ENCODE data around the gene THOC1.

The THOC1 gene

DNA sequence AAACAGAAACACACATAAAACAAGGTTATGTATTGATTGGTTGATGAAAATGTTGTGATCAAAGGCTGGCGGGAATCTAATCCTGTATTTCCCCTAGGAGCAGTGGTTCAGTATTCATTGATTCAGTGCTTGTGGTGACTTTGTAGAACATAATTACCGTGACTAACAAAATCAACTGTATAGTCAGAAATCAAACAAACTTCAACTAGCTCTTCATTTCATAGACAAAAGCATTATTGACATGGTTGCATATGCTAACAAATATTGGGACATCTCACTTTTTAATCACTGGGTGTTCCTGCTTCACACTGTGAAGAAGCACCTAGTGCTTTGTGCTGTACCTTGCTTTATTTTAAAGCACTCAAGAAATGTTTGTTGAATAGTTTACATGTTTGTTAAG, 68.1 kb downstream of the THOC1 start:
- peaks cover 75% of the 10 kb centered on the region for H3K36me3 ChIP-seq (ENCODE audit: insufficient read depth, insufficient read length, low read length)
- H3K9me3 ChIP-seq (ENCODE audit: insufficient read depth, low read length), result no peaks in the 10 kb centered on the region
- TF ChIP-seq YY1 (IDR thresholded peaks at IDR 0.05; ENCODE audit: insufficient read depth, insufficient read length) (no peak), SUZ12 (IDR thresholded peaks at IDR 0.05; ENCODE audit: extremely low read depth, insufficient read depth, insufficient read length) (no peak), ZNF274 (IDR thresholded peaks at IDR 0.05; ENCODE audit: low read depth, low read length) (no peak)
- no peak overlapping the region for H3K9ac ChIP-seq (ENCODE audit: insufficient read length, low read depth)
- no peaks in the 10 kb centered on the region for H3K27me3 ChIP-seq (ENCODE audit: insufficient read depth, insufficient read length)
- no peaks in the 10 kb centered on the region for H3K4me1 ChIP-seq (ENCODE audit: insufficient read depth, insufficient read length)
- no peak for DNase-seq (ENCODE audit: low read depth, low spot score)
- no peak overlapping the region for H3K4me3 ChIP-seq (ENCODE audit: insufficient read length, low read depth)

- Histone ChIP-seq H3K36me3 (ENCODE audit: insufficient read depth, insufficient read length, low read length) (peaks cover 69% of the 10 kb centered on the region), H3K27me3 (ENCODE audit: insufficient read depth, insufficient read length) (no peaks in the 10 kb centered on the region), H3K9me3 (ENCODE audit: insufficient read depth, low read length) (no peaks in the 10 kb centered on the region), H3K4me1 (ENCODE audit: insufficient read depth, insufficient read length) (no peaks in the 10 kb centered on the region), H3K4me3 (ENCODE audit: insufficient read length, low read depth) (no peak overlapping the region), H3K9ac (ENCODE audit: insufficient read length, low read depth) (no peak overlapping the region)
- DNase-seq (ENCODE audit: low read depth, low spot score), result no peak
- TF ChIP-seq SUZ12 (IDR thresholded peaks at IDR 0.05; ENCODE audit: extremely low read depth, insufficient read depth, insufficient read length), result no peak
- TF ChIP-seq ZNF274 (IDR thresholded peaks at IDR 0.05; ENCODE audit: low read depth, low read length), result no peak
- no peak for TF ChIP-seq YY1 (IDR thresholded peaks at IDR 0.05; ENCODE audit: insufficient read depth, insufficient read length)
Measured at GRCh38 chr18:199214-199613, 68.6 kb downstream of the THOC1 start.

DNA sequence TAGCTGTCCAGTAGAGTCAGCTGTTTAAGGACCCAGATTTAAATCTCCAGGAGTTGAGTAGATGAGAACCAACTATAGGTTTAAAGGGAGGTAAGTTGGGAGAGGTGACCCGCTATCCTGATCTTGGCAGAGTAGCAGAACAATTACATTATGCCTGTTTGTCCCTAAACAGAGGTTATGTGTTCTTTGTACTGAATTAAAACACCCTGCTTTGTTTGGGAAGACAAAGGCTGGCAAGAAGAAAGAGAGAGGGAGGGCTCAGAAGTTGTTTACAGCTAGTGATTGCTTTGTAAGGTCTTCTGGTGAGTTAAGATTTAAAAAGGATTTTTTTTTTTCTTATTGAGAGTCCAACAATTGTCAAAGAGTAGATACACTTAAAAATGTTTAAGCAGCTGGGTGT, 72.2 kb downstream of the THOC1 start:
- H3K4me1 ChIP-seq (ENCODE audit: insufficient read depth, insufficient read length), result no peaks in the 10 kb centered on the region
- no peak for TF ChIP-seq YY1 (IDR thresholded peaks at IDR 0.05; ENCODE audit: insufficient read depth, insufficient read length)
- TF ChIP-seq ZNF274 (IDR thresholded peaks at IDR 0.05; ENCODE audit: low read depth, low read length), result no peak
- TF ChIP-seq SUZ12 (IDR thresholded peaks at IDR 0.05; ENCODE audit: extremely low read depth, insufficient read depth, insufficient read length), result no peak
- H3K9ac ChIP-seq (ENCODE audit: insufficient read length, low read depth), result no peak overlapping the region
- H3K27me3 ChIP-seq (ENCODE audit: insufficient read depth, insufficient read length), result no peaks in the 10 kb centered on the region
- no peaks in the 10 kb centered on the region for H3K9me3 ChIP-seq (ENCODE audit: insufficient read depth, low read length)
- no peak overlapping the region for H3K4me3 ChIP-seq (ENCODE audit: insufficient read length, low read depth)
- DNase-seq (ENCODE audit: low read depth, low spot score), result no peak
- H3K36me3 ChIP-seq (ENCODE audit: insufficient read depth, insufficient read length, low read length), result peaks cover 46% of the 10 kb centered on the region

DNA sequence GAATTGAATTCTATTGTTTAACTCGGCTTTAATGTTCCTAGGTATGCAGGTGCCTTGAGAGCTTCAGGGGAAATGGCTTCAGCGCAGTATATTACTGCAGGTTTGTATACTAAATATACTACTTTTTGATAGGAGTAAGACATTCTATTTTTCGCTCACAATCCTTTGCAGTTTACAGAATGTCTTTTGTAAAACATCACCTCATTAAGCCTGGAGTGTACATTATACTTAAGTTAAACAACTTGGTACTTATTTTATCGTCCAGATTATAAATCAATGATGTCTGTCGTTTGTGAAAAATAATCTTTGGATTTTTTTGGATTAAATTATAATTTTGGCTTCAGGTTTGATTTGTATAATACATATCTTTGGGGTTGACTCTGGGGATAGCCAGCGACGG, 75.0 kb downstream of the THOC1 start:
- Histone ChIP-seq H3K27me3 (ENCODE audit: insufficient read depth, insufficient read length) (no peaks in the 10 kb centered on the region), H3K36me3 (ENCODE audit: insufficient read depth, insufficient read length, low read length) (peaks cover 26% of the 10 kb centered on the region), H3K4me3 (ENCODE audit: insufficient read length, low read depth) (no peak overlapping the region), H3K9ac (ENCODE audit: insufficient read length, low read depth) (no peak overlapping the region), H3K4me1 (ENCODE audit: insufficient read depth, insufficient read length) (no peaks in the 10 kb centered on the region), H3K9me3 (ENCODE audit: insufficient read depth, low read length) (no peaks in the 10 kb centered on the region)
- DNase-seq (ENCODE audit: low read depth, low spot score), result no peak
- TF ChIP-seq YY1 (IDR thresholded peaks at IDR 0.05; ENCODE audit: insufficient read depth, insufficient read length) (no peak), SUZ12 (IDR thresholded peaks at IDR 0.05; ENCODE audit: extremely low read depth, insufficient read depth, insufficient read length) (no peak), ZNF274 (IDR thresholded peaks at IDR 0.05; ENCODE audit: low read depth, low read length) (no peak)

DNA sequence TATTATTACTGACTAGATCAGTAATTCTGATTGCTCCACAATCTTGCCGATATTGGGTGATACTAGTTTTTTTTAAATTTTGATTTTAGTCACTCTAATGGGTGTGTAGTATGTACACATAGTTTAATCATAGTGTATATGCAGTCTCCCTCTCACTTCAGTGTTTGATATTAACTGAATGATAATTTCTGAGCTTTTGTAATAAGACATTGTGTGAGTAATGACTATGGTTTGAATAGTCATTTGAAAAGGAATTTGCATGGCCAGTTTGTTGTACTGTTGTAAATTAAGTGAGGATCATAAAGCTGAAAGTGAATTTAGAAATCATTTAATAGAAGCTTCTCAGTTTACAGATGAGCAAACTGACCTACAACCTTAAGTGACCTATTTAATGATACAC, 76.1 kb downstream of the THOC1 start:
- no peaks in the 10 kb centered on the region for H3K9me3 ChIP-seq (ENCODE audit: insufficient read depth, low read length)
- no peak for DNase-seq (ENCODE audit: low read depth, low spot score)
- H3K4me3 ChIP-seq (ENCODE audit: insufficient read length, low read depth), result no peak overlapping the region
- no peak overlapping the region for H3K9ac ChIP-seq (ENCODE audit: insufficient read length, low read depth)
- TF ChIP-seq SUZ12 (IDR thresholded peaks at IDR 0.05; ENCODE audit: extremely low read depth, insufficient read depth, insufficient read length), result no peak
- no peak for TF ChIP-seq YY1 (IDR thresholded peaks at IDR 0.05; ENCODE audit: insufficient read depth, insufficient read length)
- no peak for TF ChIP-seq ZNF274 (IDR thresholded peaks at IDR 0.05; ENCODE audit: low read depth, low read length)
- no peaks in the 10 kb centered on the region for H3K27me3 ChIP-seq (ENCODE audit: insufficient read depth, insufficient read length)
- peaks cover 15% of the 10 kb centered on the region for H3K36me3 ChIP-seq (ENCODE audit: insufficient read depth, insufficient read length, low read length)
- H3K4me1 ChIP-seq (ENCODE audit: insufficient read depth, insufficient read length), result no peaks in the 10 kb centered on the region

- no peaks in the 10 kb centered on the region for H3K9me3 ChIP-seq (ENCODE audit: insufficient read depth, low read length)
- TF ChIP-seq ZNF274 (IDR thresholded peaks at IDR 0.05; ENCODE audit: low read depth, low read length), result no peak
- TF ChIP-seq SUZ12 (IDR thresholded peaks at IDR 0.05; ENCODE audit: extremely low read depth, insufficient read depth, insufficient read length), result no peak
- TF ChIP-seq YY1 (IDR thresholded peaks at IDR 0.05; ENCODE audit: insufficient read depth, insufficient read length), result no peak
- H3K4me1 ChIP-seq (ENCODE audit: insufficient read depth, insufficient read length), result no peaks in the 10 kb centered on the region
- H3K9ac ChIP-seq (ENCODE audit: insufficient read length, low read depth), result no peak overlapping the region
- H3K4me3 ChIP-seq (ENCODE audit: insufficient read length, low read depth), result no peak overlapping the region
- H3K36me3 ChIP-seq (ENCODE audit: insufficient read depth, insufficient read length, low read length), result peaks cover 20% of the 10 kb centered on the region
- H3K27me3 ChIP-seq (ENCODE audit: insufficient read depth, insufficient read length), result no peaks in the 10 kb centered on the region
- no peak for DNase-seq (ENCODE audit: low read depth, low spot score)
Measured at GRCh38 chr18:189254-189653, 78.6 kb downstream of the THOC1 start.

- no peak overlapping the region for H3K4me3 ChIP-seq (ENCODE audit: insufficient read length, low read depth)
- no peak for TF ChIP-seq YY1 (IDR thresholded peaks at IDR 0.05; ENCODE audit: insufficient read depth, insufficient read length)
- no peak for TF ChIP-seq SUZ12 (IDR thresholded peaks at IDR 0.05; ENCODE audit: extremely low read depth, insufficient read depth, insufficient read length)
- TF ChIP-seq ZNF274 (IDR thresholded peaks at IDR 0.05; ENCODE audit: low read depth, low read length), result no peak
- DNase-seq (ENCODE audit: low read depth, low spot score), result no peak
- no peaks in the 10 kb centered on the region for H3K27me3 ChIP-seq (ENCODE audit: insufficient read depth, insufficient read length)
- H3K36me3 ChIP-seq (ENCODE audit: insufficient read depth, insufficient read length, low read length), result peaks cover 43% of the 10 kb centered on the region
- H3K9me3 ChIP-seq (ENCODE audit: insufficient read depth, low read length), result no peaks in the 10 kb centered on the region
- H3K4me1 ChIP-seq (ENCODE audit: insufficient read depth, insufficient read length), result no peaks in the 10 kb centered on the region
- no peak overlapping the region for H3K9ac ChIP-seq (ENCODE audit: insufficient read length, low read depth)
Measured at GRCh38 chr18:183769-184168, 84.1 kb downstream of the THOC1 start.

- Histone ChIP-seq H3K9me3 (ENCODE audit: insufficient read depth, low read length) (no peaks in the 10 kb centered on the region), H3K36me3 (ENCODE audit: insufficient read depth, insufficient read length, low read length) (peaks cover 45% of the 10 kb centered on the region), H3K27me3 (ENCODE audit: insufficient read depth, insufficient read length) (no peaks in the 10 kb centered on the region), H3K9ac (ENCODE audit: insufficient read length, low read depth) (no peak overlapping the region), H3K4me1 (ENCODE audit: insufficient read depth, insufficient read length) (no peaks in the 10 kb centered on the region), H3K4me3 (ENCODE audit: insufficient read length, low read depth) (no peak overlapping the region)
- DNase-seq (ENCODE audit: low read depth, low spot score), result no peak
- TF ChIP-seq SUZ12 (IDR thresholded peaks at IDR 0.05; ENCODE audit: extremely low read depth, insufficient read depth, insufficient read length), result no peak
- TF ChIP-seq ZNF274 (IDR thresholded peaks at IDR 0.05; ENCODE audit: low read depth, low read length), result no peak
- no peak for TF ChIP-seq YY1 (IDR thresholded peaks at IDR 0.05; ENCODE audit: insufficient read depth, insufficient read length)
Measured at GRCh38 chr18:181711-182110, 86.1 kb downstream of the THOC1 start.
